WERI-Rb-1 (cell line): ENCODE measurements around the gene IDI2.

Experiments used
- DNase-seq: peaks from one replicate; pipeline ENCODE4 v3.0.0-alpha.2; 2020
- H3K27ac ChIP-seq: fragments of 250-450 bp; sonication (Bioruptor Pico); 2 replicates; pipeline ENCODE4 v1.5.1; 2020; ENCODE audit warnings: mild to moderate bottlenecking, moderate library complexity
- H3K27me3 ChIP-seq: fragments of 250-450 bp; sonication (Bioruptor Pico); 2 replicates; pipeline ENCODE4 v1.5.1; 2021; ENCODE audit warnings: mild to moderate bottlenecking, low read depth, moderate library complexity; ENCODE audit not compliant: insufficient read depth, severe bottlenecking
- H3K36me3 ChIP-seq: fragments of 250-450 bp; sonication (Bioruptor Pico); 2 replicates; pipeline ENCODE4 v1.5.1; 2020; ENCODE audit warnings: mild to moderate bottlenecking, moderate library complexity
- H3K4me3 ChIP-seq: 2 replicates; pipeline ENCODE4 v1.5.1; 2011; ENCODE audit warnings: low read depth, mild to moderate bottlenecking, control low read depth, low read length
- H3K9me3 ChIP-seq: fragments of 250-450 bp; sonication (Bioruptor Pico); 2 replicates; pipeline ENCODE4 v1.5.1; 2021; ENCODE audit warnings: mild to moderate bottlenecking, moderate library complexity; ENCODE audit not compliant: severe bottlenecking
- CTCF ChIP-seq: IDR thresholded peaks from 2 replicates; pipeline ENCODE4 v1.5.1; 2011; ENCODE audit warnings: low read depth, mild to moderate bottlenecking, control low read depth, inconsistent platforms, low read length

IDI2 gene

GRCh38 chr10:976316-976715 lies 49.3 kb downstream of the IDI2 start:
- no peak overlapping the region for H3K4me3 ChIP-seq
- DNase-seq = no peak
- TF ChIP-seq CTCF = no peak

GRCh38 chr10:974785-975074 lies 50.9 kb downstream of the IDI2 start:
- Histone ChIP-seq H3K4me3 (no peak overlapping the region), H3K27me3 (no peaks in the 10 kb centered on the region), H3K27ac (no peak overlapping the region), H3K36me3 (no peaks in the 10 kb centered on the region), H3K9me3 (no peaks in the 10 kb centered on the region)
- DNase-seq = no peak
- no peak for TF ChIP-seq CTCF

More at GRCh38 chr10:976316-976715, 49.3 kb downstream of the IDI2 start:
- no peaks in the 10 kb centered on the region for H3K9me3 ChIP-seq
- no peaks in the 10 kb centered on the region for H3K27me3 ChIP-seq
- no peak overlapping the region for H3K27ac ChIP-seq
- H3K36me3 ChIP-seq = no peaks in the 10 kb centered on the region

GRCh38 chr10:974038-974784 lies 51.4 kb downstream of the IDI2 start:
- no peak overlapping the region for H3K27ac ChIP-seq
- H3K27me3 ChIP-seq = no peaks in the 10 kb centered on the region
- no peaks in the 10 kb centered on the region for H3K36me3 ChIP-seq
- H3K9me3 ChIP-seq = no peaks in the 10 kb centered on the region
- no peak overlapping the region for H3K4me3 ChIP-seq
- no peak for TF ChIP-seq CTCF
- DNase-seq = no peak

- TF ChIP-seq CTCF = no peak
- no peak for DNase-seq
- no peaks in the 10 kb centered on the region for H3K27me3 ChIP-seq
- no peaks in the 10 kb centered on the region for H3K9me3 ChIP-seq
- no peak overlapping the region for H3K4me3 ChIP-seq
- no peak overlapping the region for H3K27ac ChIP-seq
- H3K36me3 ChIP-seq = no peaks in the 10 kb centered on the region
Measured at GRCh38 chr10:972763-973162, 52.9 kb downstream of the IDI2 start.

GRCh38 chr10:971613-972012 lies 54.0 kb downstream of the IDI2 start:
- H3K4me3 ChIP-seq = no peak overlapping the region
- H3K27ac ChIP-seq = no peak overlapping the region
- no peak for DNase-seq
- no peaks in the 10 kb centered on the region for H3K27me3 ChIP-seq
- TF ChIP-seq CTCF = no peak
- no peaks in the 10 kb centered on the region for H3K36me3 ChIP-seq
- H3K9me3 ChIP-seq = no peaks in the 10 kb centered on the region

- Histone ChIP-seq H3K4me3 (no peak overlapping the region), H3K27me3 (no peaks in the 10 kb centered on the region), H3K27ac (no peak overlapping the region), H3K36me3 (no peaks in the 10 kb centered on the region), H3K9me3 (no peaks in the 10 kb centered on the region)
- TF ChIP-seq CTCF = no peak
- no peak for DNase-seq
Measured at GRCh38 chr10:971150-971542, 54.5 kb downstream of the IDI2 start.
